Activated effector memory CD4-positive, alpha-beta T cell treated with Interleukin-2 at 50 U/mL for 16 hours (primary cell): ENCODE data around the gene ZIC1.

ENCODE experiments used
- DNase-seq: peaks from one replicate; pipeline ENCODE4 v3.0.0-alpha.2; 2020

ZIC1 gene

DNA sequence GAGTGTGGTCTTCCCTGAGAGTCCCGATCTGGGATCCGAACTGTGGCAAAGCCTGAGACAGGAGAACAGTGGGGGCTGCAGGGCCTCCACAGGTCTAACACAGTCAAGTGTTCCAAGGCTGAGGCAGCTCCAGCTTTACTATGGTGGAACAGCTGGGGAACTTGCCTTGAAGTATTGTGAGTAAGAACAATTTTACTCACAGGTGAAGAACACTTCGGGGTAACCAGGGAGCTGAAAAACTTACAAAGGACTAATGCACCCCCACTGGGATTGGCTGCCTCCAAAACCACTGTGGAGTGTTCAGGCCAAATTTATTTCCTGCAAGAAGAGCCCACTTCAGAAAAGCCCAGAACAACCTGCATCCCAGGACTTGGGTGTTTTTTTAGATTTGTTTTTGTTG lies 28.2 kb upstream of the ZIC1 start:
- DNase-seq, result no peak

DNA sequence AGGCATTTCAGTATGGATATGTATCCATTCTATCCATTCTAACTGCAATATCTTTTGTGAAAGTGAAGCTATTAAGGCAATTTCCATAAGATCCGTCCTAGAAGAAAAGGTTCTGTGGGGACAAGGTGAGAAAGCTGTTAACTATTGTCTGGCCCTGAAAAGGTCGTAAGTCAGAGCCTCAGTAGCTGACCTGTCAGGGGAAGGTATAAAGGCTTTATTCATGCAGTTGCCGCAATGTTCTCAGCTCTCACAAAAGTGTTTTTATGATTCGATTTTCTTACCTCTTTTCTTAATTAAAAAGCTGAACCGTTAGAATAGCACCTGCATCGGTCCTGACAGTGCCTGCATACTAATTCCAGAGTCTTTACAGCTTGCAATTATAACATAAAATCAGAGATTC lies 27.6 kb upstream of the ZIC1 start:
- no peak for DNase-seq

DNA sequence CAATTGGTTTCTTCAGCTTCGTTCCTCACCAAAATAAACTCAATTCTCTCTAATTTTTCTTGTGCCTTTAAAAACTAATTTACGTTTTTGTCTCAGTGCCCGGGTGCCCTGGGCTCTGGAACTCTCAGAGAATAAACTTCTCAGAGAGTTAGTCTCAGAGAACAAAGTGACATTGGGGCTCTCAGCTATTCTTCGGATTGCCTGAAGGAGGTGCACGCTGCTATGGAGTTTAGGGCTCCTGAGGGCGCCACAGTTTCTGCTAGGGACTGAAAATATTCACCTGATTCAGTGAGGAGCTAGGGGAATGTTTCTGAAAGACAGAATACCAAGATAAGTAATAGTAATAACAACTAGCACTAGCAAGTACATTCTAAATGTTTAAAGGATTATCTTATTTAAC lies 25.5 kb upstream of the ZIC1 start:
- no peak for DNase-seq

DNA sequence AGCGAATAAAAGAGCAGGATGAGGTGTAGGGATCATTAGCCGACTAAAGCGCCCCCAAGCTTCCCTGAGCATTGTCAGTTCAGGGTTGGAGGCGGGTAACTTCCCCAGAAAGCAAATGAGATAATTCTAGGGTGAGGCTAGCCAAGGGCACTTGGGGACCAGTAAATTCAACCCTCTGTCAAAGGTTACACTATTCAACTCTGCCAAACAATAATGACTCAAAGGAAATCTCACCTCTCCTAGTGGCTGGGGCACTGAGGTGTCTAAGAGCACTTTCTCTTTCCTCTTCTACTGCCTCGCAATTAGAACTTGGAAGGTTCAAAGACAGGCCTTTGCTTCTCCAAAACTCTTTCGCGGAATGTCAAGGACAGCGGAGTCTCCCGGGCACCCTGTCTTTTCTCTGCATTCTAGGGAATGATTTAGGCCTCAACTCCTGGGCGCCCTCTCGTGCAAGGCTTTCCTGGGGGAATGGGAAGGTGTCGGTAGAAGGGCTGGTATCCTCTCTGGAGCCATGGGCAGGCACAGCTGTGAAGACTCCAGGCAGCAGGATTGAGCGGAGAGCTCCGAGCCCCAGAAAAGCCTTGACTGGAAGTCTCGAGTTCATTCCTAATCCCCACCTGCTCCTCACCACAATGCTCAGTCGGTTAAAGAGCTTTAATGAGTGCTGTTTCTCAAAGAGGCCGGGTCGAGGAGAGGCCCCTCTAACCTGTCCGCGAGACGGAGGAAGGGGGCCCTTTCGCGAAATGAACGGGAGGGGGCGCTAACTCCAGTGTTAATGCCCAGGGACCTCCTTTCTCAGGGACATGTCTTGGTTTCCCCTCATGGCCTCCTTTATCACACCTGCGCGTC lies 24.7 kb upstream of the ZIC1 start:
- DNase-seq, result no peak

DNA sequence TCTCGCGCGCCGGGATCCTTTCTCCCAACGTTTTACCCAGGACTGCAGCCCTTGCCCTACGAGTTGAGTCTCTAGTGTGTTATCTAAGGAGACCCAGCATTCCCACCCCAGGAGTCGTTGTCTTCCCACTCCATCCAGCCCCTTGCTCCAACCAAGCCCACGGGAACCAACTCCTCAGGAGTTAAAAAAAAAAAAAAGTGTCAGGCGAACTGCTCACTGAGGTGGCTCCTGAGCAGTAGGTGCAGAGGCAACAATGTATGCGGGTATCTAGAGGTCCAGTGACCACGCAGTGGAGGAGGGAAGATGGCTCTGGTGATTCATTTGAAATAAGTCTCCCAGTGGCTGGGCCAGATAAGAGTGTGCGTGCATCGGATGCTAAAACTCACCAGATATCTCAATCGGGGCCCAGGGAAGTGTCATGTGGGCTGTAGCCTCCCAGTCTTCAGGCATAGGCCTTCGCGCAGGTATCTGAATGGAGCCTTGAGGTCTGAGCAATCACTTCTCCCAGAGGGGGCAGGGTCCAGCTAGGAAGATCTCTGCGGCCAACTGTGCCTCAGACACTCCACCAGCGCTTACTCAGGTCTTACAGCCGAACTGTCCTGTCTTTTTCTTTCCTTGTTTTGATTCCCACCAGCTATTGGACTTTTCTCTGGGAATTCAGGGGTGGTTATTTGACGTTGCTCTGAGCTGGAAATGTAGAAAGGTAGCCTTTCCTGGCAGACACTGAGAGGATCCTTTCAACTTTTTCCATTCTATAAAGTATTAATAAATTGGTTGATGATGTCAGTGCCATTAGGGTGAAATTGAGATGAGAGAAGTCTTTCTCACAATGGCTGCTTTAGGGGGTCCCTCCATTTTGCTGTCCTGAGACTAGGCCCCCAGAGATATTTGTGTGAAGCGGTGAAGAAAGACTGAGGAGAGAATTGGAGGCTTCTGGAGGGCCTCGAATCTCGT lies 23.8 kb upstream of the ZIC1 start:
- no peak for DNase-seq

DNA sequence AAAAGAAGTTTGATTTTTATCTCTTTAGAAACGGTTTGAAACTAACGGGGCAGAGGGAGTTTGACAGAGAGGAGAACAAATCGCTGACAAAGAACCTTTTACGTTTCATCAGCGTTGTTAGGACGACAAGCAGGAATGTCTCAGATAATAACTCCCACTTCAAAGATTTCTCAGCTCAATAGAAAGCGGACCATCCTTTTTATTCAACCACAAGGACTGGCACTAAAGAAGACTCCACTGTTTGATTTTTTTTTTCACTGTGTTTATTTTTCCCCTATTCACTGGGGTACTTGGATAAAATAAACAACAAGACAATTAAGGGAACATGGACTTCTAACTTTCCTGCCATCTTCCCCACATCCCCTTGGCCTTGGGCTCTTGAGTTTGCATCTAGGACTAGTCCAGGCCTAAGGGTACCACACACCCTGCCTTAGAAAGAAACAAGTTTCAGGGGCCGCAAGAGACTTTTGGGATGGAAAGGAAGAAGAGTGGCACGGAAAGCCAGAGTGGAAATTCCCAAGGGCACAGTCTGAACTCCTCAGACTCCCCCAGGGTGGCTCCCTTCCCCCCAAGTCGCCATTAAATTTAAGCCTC lies 21.8 kb upstream of the ZIC1 start:
- no peak for DNase-seq

DNA sequence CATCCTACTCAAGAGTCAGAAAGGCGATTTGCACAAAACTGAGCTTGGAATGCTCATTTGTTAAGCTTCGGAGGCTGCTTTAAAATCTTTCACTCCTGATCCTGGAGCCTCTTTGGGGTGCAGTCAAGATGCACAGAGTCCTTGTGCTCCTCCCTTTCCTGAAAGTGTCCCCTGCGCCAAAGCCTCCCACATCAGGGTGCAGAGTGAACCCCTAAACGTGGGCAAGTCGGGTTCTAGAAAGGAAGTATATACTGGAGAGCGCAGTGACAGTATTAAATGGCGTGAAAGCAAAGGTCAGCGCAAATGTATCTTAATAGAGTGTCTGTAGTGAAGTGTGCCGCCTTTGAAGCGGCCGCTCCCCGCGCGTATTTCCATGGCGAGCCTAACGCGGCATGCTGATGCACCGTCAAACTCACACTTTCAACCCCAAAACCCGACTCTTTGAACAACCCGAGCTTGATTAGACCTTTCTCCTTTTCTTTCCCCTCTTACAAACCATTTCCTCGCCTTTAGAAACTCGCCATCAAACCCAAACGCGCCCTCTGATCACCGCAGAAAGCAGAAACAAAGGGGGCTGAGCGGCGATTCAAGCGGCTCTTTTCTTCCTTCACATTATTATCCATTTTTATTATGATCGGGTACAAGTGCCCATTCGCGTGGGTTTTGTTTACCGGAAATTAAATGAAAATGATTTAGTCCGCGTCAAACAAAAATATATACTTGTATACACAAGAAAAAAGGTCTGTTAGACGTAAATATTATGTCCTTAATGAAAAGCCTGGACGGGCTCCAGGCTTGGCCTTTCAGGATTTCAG lies 21.1 kb upstream of the ZIC1 start:
- DNase-seq, result no peak

DNA sequence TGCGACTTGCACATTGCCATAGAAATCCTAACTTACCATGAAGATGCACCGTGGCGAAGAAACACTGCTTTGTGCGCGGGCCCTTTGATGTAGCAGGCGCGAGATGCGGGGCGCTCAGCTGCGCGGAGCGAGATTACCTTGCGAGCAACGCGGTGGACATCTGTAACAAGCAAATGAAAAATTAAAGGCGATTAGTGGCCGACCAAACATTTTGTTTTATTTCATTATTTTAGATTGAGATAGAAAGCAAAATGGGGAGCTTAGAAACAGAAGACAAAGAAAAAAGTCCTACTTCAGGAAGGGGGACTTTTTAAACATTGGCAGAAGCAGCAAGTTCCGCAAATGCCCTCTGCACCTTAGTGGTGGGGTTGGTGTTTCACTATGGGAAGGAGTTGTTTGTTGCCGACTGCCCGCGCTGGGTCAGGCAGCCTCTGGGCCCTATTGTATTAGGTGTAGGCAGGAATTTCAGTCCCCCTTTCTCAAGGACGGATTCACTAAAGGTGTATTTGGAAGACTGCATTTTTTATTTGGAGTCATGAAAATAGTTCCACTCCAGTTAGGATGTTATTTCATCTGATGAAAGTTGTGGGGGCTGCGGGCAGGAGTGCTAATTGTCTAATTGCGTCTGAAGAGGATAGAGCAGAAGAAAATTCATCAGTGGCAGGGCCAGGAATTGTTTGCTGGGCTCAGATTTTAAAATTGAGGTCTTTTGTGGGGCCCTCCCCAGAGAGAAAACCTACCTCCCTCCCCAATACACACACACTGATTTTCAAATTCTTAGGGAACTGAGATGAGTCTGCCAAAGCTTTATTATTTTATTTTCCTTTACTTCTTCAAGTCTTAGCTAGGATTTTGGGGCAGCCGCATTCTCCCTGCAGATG lies 20.2 kb upstream of the ZIC1 start:
- DNase-seq, result no peak

DNA sequence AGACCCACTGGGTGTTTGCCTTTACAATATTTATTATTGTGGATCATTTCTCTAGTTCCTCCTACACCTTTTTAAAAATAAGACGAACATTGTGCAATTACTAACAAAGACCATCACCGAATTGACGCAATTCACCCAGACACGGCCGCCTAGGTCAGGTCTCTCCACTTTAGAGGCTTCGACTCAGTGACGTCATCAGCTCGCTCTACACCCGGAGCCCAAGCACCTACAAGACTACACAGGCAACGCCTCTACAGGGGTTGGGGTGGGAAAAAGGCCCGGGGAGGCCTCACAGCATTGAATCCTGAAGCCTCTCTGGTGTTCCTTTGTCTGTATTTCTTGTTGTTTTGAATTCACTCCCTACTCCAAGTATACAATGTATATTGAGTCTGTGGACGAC lies 19.4 kb upstream of the ZIC1 start:
- DNase-seq, result no peak

DNA sequence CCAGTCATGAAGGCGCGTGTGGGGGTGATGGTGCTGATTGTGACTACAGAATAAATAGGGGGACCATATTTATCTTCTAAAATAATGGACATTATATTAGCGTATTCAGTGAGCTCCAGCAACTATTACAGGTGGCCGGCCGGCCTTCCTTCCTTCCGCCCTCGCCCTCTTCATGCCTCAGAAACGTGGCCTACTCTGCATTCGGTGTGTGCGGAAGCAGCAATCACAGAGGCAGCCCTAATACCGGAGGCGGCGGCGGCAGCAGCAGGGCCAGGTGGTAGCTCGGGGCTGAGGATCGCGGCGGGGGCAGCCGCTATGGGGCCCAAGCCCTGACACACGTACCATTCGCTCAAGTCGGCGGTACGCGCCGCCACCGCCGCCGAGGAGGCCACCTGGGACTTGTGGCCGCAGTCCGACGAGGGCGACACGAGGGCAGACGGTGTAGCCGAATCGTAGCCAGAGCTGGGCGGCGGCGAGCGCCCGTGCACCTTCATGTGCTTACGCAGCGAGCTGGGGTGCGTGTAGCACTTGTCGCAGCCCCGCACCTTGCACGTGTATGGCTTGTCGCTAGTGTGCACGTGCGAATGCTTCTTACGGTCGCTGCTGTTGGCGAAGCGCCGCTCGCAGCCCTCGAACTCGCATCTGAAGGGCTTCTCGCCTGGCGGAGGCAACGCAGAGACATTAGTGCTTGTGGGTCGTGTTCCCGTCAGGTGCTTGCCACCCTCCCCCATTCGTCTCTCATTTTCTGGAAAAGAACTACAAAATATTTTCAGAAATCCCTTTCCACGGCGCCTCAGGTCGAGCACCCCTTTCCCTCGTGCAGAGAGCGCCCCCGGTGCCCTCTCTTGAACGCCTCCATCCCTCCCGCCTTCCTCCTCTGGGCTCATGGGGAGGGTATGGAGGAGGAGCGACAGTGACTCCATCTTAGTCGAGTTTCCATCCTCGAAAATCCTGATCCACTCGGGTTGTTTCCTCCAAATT lies 18.3 kb upstream of the ZIC1 start:
- DNase-seq, result no peak

DNA sequence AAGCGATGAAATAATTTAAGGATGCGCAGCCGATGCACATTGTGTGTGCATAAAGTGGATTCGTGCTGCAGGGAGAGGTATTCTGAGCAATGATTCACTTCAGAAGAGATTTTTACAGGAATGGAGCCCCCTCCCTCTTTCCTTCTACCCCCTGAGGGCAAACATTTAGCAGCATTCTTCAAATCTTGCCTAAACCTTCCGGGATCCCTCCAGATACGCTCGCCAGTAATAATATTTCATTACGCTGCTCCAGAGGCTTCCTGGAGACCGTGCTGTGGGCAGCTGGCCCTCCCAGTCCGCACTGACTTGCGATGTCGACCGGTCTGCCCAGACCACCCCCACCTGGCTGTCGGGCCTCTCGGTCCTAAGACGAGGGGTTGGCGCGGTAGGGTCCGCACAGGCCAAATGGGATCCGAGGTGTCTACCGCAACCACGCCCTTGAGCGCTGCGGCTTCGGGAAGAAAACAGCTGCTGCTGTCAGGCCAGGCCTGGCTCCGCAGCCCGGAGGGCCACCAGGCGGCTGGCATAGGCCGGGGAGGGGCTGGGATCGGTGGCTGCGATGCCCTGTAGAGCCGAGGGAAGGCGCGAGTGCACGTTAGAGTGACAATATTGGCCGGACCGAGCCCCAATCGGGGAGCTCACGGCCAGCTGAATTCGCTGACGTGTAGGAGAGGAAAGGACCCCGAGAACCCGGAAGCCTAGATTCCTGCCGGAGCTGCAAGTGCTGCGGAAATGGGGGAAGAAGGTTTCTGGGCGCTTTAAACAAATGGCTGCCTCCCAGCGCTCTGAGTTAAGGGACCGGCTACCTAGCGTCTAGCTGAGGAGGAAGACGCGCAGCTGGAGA lies 17.2 kb upstream of the ZIC1 start:
- no peak for DNase-seq

DNA sequence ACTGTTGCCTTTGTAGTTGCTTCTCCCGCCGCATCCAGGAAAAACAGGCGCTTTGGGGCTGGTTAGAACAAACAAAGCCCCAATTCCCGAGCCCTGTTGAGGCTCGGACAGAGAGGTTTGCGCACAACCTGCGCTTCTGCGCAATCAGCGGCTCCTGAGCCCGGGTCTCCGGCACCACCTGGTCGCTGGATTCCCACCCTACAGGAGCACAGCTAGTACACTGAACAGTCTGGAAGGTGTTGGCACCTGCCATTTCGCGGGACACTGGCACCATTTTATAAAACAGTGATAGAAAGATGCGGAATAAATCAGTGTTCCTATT lies 16.6 kb upstream of the ZIC1 start:
- DNase-seq, result no peak

DNA sequence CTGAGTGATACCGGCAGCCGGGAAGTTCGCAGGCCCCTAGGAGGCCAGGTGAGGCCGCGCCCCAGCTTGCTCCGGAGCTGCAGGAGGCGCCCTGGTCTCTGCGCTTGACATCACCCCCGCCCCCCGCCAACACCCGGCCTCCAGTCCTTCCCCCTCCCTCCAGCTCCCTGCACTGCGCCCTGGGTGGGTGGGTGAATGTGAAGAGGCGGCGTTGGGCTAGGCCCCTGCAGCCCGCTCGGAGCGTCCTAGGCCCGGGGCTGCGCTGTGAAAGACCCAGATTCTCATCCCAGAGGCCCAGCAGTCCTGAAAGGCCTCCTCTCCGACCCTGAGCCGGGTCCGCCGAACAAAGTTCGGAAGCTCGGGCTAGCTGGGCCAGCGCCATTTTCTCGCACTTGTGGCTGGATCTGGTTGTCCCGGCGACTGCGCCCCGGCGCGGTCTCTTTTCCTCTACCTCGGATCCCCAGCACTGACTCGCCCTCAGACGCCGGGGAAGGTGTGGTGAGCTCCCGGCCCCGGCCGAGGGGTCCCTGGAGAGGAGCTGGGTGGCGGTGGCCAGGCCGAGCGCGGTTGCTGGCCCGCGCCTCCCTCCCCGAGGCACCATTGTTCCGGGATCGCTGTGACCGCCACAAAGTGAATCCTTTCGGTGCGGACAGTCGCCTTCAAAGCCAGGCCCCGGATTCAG lies 15.8 kb upstream of the ZIC1 start:
- DNase-seq, result no peak

DNA sequence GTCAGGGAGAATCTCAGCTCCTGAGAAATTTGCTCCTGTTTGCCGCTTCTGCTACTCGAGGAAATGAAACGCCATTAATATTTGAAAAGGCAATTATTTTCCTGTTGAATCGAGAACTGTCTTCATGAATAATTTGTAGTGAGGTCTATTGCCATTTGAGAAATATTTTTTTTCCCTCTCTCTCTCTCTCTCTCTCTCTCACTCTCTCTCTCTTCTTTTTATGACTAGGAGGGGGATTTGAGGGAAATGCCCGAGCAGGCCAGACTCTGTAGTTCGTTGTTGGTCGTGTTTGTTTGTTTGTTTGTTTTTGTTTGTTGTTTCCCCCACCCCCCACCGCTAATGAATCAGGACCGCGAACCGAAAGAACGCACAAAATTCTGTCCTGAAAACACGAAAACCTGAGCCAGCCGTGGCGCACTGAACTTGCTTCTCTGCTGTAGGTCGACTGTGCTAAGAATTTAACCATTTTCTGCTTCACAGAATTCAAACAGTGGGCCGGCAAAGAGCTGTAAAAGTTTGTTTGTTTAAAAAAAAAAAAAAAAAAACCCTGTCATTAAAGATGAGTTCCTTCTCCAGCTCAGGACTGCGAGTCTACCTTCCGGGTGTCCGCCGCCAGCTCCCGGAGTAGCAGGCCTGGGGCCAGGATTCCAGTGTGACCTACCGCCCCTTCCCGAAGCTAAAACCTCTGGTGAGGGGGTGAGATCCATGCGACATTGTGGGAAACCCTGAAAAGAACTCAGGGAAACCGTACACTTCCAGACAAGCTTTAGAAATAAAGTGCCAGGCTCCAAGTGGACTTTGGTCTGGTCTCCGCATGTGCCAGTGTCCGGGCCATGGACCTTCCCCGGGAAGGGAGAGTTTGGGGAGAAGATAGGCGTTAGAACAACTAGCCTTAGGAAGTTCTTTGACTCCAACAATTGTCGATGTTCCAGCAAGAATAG lies 15.0 kb upstream of the ZIC1 start:
- no peak for DNase-seq

DNA sequence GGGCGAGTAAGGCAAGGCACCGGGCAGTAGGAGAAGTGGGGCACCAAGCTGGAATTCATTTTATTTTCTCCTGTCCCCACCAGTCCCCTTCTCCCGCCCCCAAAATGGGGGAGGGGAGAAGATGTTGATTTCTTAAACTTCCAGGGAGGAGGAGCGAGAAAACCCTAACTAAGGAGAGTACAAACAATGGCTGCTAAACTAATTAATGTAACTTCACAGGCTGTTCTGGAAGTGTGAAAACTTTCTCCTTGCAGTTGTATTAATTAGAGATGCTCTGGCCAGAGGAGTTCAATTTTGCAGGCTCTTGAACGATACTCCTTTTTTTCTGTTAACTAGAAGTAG lies 14.3 kb upstream of the ZIC1 start:
- DNase-seq, result no peak

DNA sequence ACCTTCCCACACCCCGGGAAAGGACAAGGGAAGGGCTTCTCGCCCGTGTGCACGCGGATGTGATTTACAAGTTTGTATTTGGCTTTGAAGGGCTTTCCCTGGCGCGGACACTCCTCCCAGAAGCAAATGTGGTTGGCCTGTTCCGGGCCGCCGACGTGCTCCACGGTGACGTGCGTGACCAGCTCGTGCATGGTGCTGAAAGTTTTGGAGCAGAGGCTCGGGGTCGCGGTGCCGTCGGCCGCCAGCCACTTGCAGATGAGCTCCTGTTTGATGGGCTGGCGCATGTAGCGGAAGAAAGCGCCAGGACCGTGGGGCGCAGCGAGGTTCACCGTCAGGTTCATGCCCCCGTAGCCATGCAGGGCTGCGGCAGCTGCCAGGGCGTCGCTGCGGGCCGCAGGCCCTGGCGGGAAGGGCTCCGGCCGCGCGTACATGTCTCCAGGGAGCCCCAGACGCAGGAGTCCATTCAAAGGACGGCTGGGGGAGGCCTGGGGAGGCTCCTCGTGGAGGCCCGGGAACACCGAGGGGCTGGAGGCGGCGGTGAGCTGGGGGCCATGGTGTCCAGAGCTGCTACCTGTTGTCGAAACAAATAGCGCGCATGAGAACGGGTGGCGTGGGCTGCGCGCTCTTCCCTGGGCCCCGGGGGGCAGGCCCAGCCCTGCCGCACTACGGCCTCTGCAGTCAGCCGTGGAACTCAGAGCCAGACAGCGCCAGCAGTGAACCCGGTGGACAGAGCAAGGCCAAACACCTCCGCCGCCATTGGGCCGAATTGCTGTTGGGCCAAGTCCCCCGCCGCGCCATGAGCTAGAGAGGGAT lies 13.1 kb upstream of the ZIC1 start:
- no peak for DNase-seq

DNA sequence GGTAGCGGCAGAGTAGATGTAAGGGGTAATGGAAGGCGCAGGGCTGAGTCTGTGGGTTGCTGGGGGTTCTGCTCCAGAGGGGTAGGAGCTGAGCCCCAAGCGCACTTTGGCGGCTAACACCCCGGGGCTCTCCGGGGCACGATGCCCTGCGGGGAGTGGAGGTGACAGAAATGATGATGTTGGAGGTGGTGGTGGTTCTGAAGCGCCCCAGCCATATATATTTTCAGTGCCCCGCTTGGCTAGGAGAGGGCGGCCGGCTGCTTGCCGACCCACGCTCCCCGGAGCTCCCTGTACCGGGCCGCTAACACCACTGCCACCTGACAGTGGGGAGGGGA lies 12.5 kb upstream of the ZIC1 start:
- DNase-seq, result no peak
